ENCODE results near the gene DDX54.

- TF ChIP-seq CTCF (IDR thresholded peaks at IDR 0.05) (no peak), ZFX (IDR thresholded peaks at IDR 0.05; ENCODE audit: borderline replicate concordance) (no peak)
These were observed 53.7 kb downstream of the DDX54 start for GRCh38 chr12:113131556-113131955.

Data from 22Rv1 (cell line).